HG03280 (cell line): ENCODE measurements around the gene ARL6IP5.

ENCODE experiments used
- ATAC-seq: cut with Tn5 transposase; IDR thresholded peaks from one replicate; pipeline ENCODE4 v1.9.1; 2021; ENCODE audit warnings: mild to moderate bottlenecking, moderate library complexity; ENCODE audit not compliant: unreplicated experiment

ARL6IP5 gene, protein sequence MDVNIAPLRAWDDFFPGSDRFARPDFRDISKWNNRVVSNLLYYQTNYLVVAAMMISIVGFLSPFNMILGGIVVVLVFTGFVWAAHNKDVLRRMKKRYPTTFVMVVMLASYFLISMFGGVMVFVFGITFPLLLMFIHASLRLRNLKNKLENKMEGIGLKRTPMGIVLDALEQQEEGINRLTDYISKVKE

DNA sequence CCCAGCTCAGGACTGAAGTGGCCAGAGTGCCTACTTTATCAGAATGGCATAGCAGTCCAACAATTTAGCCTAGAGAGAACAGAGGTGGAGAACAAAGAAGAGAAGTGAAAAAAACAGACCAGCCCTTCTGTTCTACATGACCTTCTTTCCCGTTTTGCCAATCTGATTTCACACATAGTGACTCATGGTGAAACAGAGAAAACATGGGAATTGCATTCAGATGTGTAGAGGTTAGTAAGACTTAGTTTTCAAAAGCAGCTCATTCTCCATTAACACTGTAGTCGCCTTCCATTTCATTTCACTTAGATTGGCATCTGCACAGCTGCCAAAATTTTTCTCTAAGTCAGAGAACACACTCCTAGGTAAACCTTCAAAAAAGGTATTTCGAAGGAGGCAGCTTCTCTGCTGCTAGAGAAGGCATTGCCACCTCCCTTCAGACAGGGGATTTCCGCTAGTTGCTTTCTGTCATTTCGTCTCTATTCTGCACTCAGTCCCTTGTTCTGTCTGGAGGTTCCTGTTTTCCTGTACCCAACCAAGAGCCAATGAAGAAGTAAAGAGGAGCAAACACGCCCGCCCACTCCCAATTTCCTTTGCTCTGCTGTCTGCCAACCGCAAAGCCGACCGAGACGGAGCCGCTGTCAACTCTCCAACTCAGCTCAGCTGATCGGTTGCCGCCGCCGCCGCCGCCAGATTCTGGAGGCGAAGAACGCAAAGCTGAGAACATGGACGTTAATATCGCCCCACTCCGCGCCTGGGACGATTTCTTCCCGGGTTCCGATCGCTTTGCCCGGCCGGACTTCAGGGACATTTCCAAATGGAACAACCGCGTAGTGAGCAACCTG lies at the start of gene ARL6IP5:
TSS of gene ARL6IP5 (plus strand) at position 612 of the 842 bp plus-strand sequence. CDS start at position 723, 111 bp downstream.
- peak; percentile 56 for ATAC-seq

DNA sequence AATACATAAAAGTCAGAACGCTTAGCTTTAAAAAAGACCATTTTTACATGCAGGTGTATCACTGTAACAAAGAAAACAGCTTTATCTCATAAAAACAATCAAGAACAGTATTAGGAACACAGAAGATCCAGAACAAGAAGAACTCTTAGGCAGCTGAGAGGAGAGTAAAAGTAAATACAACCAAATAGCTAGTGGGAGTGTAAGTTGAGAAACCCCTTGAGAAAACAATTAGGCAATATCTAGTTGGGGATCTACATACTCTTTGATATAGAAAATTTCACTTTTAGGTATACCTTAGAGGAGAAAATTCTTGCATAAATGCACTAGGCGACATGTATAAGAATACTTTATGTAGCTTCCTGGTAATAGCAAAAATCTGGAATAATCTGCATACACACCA lies 40.1 kb upstream of the ARL6IP5 start:
- ATAC-seq: no peak

DNA sequence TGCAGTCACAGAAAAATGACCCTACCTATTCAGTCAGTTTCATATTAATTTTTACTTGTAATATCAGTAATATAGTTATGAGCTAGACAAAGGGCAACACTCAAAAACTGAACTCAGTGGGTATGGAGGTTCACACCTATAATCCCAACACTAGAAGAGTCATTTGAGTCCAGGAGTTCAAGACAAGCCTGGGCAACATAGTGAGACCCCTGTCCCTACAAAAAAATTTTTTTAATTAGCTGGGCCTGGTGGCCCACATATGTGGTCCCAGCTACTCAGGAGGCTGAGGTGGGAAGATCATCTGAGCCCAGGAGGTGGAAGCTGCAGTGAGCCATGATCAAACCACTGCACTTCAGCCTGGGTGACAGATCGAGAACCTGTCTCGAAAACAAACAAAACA lies 35.7 kb upstream of the ARL6IP5 start:
- ATAC-seq: no peak

DNA sequence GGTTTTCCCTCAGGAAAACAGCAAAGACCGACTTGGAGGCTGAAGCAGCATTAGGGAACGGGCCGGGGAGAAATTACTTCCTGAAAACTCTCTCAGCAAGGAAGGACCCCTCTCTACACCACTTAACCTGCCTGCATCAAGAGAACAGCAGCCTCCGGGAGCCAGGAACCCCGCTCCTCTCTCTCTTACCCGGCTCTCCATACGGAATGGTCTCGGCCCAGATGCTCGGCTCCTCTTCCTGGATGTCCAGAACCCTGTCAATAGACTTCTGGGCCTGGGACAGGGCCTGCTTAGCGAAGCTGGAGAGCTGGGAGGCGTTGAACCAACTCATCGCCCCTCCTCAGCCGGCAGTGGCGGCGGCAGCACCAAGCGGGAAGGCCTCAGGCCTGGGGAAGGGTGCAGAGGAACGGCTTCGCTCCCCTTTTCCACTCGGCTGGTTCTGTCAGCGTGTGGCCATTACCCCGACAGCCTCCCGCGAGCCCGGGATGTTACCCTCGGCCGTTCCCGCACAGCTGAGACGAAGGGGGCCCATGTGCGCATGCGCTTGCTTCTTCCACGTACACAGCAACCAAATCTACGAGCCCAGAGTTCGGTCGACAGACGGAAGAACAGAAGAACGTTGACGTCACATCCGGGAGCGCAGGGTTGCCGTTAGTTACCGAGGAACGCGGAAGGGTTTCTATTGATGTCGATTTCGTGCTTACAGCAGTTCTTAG lies 32.8 kb upstream of the ARL6IP5 start, which contains the start of gene TMF1:
TSS of gene TMF1 (minus strand) at position 578 of the 716 bp plus-strand sequence. CDS start at position 331, 247 bp downstream.
- ATAC-seq: peak; percentile 93

DNA sequence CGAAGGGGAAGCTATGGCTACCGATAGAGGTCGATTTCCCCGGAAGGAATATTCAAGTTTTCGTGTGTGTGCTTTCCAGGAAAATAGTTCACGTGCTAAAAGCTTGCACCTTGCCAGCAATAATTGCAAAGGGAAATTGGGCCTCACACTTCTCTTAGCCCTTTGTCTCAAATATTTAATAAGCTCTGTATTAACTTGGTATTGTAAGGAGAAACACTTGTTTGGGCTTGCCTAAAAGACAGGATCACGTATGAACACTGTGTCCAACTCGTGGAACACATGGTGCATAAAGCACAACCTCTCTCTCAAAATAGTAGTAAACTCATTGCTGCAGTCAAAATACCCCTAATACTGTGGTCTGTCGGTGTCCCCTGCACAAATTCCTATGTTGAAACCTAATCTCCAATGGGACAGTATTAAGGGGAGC lies 32.3 kb upstream of the ARL6IP5 start:
- peak; percentile 2 for ATAC-seq

DNA sequence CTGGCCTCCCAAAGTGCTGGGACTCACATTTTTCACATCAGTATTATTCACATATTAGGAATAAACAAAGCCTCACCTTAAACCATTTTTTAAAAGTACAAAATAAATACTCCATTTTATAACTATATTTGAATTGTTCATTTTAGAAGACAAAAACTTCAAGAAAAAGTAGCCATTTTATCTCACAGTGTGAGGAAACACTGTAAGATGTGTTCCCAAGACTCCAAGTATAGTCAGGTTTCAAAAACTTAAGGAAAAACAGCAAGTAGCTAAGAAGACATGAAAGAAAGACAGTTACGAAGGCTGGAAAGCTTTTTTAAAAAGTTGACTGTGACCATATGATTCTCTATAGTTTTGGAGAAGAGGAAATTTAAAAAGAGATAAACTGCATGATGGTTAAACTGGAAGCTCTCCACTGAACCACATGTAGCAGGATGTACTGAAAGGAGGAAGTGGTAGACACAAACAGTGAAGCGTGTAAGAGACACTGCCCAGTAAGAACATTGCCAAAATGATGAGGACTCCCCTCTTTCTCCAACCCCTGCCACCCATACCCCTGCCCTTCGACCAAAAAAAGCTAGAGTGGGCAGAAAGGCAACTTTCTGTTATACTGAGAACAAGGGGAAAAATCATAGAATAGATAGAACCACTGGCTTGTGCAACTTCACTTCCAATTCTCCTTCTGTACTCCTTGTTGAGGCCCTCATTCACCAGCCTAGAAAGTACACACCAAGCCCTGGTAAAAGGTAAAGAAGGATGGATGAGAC lies 26.4 kb upstream of the ARL6IP5 start:
- peak; percentile 88 for ATAC-seq

DNA sequence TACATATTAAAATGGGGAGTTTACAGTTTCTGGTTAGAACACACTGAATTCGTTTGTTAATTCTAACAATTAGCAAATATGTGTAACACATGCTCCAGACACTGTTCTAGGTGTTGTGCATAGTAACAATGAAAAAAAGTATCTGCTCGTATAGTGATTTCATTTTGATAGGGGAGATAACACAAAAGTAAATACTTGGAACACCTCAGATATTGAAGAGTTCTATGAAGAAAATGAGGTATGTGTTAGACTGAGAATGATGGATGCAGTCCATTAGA lies 25.9 kb upstream of the ARL6IP5 start:
- ATAC-seq: no peak

DNA sequence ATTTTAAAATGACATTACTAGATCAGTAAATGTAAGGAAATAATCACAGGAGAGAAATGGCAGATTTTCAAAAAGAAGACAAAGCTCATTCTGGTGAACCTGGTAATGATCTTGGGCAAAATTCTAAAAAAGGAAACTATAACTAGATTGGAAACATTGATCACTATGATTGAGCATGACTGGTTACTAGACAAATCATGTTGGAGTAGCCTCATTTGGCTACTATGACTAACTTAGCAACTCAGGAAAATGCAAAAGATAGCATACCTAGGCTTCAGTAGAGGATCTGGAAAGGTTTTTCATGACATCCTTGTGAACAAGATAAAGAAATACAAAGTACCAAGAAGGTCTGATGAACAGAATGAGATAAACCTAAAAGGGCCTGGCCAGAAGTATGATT lies 25.0 kb upstream of the ARL6IP5 start:
- ATAC-seq: no peak

DNA sequence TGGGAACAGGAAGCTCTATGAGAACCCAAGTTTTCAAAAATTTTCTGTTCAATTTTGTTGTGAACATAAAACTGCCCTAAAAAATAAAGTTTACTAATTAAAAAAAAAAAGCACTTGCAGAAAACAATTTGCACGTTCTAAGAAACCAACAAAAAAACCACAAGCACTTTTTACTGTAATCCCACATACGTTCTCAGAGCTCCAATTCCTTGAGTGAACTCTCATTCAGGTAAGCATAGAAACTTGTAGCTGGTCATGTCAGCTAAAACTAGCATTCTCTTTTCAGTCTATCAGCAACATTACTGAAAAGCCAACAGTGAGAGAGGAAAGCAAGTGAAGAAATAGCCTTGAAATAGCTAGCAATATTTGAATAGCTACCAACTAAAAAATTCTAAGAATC lies 21.1 kb upstream of the ARL6IP5 start:
- no peak for ATAC-seq

DNA sequence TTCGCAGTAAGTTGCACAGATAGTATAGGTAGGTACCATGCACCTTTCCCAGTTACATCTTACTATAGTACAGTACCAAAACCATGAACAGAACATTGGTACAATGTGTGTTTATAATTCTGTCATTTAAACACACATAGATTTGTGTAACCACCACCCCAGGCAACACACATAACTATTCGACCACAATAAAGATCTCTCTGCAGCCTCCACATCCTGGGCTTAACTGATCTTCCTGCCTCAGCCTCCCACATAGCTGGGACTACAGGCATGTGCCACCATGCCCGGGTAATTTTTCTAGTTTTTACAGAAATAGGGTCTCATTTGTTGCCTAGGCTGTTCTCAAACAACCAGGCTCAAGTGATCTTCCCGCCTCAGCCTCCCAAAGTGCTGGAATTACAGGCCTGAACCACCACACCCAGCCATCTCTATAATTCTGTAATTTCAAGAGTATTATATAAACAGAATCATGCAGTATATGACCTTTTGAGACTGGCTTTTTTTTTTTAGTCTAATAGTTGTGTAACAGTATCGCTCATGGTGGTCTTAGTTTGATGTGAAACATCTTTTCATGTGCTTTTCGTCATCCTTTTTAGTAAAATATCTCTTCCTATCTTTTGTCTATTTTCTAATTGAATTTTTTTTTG lies 19.3 kb upstream of the ARL6IP5 start:
- ATAC-seq: no peak

DNA sequence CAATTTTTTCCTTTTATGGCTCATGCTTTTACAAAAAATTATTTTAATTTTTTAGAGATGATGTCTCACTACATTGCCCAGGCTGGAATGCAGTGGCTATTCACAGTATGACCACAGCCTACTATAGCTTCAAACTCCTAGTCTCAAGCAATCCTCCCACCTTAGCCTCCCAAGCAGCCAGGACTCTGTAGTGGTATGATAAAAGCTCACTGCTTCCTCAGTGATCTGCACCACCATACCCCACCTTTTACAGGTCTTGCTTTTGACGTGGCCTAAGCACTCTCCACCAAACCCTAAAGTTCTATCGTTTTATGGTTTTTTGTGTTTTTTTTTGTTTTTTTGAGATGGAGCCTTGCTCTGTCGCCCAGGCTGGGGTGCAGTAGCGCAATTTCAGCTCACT lies 18.6 kb upstream of the ARL6IP5 start:
- no peak for ATAC-seq

DNA sequence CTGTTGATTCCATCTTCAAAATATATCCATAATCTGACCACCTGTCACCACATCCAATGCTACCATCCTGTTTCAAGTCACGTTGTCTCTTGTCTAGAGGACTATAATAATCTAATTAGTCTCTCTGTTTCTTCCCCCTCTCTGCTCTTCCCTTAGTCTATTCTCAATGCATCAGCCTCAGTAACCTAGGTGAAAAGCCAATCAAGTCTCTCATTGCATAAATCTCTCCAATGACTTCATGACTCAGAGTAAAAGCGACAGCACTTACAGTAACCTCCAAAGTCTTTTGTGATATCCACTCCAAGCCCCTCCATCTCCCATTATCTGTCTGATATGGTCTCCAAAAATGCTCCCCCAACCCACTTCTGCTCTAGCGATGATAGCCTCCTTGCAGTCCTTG lies 11.8 kb upstream of the ARL6IP5 start:
- no peak for ATAC-seq

DNA sequence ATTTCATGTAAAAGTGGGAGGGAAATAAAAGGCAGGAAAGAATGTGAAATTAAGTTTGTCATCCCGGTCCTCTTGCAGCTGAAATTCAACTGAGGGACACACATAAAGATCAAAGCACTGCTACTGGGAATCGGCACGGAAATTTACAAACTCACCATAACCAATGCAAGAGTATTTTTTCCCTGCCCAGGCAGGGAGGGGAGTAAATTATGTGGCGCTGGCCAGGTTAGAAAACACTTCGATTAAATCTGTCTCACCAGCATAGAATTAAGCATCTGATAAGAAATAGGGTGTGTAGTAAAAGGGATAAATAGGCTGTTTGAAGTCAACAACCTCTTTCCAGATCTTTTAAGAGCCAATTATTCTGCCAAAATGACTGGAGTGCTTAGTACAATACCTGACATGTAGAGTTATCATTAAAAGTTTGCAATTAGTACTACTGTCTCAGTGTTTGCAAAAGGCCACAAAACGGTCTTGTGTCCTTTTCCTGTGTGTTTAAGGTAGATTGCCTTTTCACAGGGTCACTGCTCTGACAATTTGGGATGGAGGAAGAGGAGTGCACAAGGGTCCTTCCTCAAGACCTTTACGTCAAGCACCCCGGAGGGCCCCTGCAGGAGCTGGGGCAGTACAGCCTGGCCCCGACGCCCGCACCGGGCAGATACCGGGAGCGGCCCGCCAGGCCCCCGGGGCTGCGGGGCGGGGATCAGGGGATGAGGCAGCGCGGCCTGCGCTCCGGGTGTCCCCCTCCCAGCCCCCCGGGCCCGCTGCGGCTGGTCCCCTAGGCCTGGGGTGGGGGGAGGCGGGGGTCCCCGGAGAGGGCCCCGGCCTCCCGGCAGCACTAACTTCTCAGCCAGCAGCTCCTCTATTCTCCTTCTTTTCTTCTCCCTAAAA lies 5.2 kb upstream of the ARL6IP5 start:
- peak; percentile 25 for ATAC-seq

DNA sequence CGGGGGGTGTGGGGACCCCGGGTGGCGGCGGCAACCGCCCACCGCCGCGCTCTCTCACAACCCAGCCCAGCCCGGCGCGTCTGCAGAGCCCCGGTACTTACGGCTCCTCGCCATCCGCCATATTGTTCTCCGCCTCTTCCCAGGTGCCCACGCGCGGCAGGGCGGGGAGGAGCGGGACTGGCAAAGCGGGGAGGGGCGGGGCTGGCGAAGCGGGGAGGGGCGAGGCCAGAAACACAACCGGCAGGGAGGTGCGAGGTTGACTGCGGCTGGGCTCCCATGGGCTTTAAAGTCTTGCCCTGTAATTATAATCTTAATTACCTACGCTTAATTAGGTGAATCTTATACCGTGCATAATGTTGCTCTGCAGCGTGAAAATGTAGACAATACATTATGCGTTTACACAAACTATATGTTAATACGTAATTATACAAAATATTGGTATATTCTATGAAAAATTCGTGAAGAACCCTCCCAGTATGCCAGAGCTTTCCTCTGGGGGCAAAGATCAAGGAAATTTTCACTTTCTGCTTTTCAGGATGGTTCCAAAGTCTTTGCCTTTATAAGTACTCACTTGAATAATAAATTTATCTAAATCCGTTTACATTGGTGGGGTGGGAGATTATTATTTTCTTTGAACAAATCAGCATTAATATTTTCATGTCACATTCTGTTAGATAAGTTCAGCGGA lies 4.4 kb upstream of the ARL6IP5 start, which contains the start of gene UBA3:
TSS of gene UBA3 (minus strand) at position 133 of the 688 bp plus-strand sequence. CDS start at position 121, 12 bp downstream.
- ATAC-seq: peak; percentile 53

DNA sequence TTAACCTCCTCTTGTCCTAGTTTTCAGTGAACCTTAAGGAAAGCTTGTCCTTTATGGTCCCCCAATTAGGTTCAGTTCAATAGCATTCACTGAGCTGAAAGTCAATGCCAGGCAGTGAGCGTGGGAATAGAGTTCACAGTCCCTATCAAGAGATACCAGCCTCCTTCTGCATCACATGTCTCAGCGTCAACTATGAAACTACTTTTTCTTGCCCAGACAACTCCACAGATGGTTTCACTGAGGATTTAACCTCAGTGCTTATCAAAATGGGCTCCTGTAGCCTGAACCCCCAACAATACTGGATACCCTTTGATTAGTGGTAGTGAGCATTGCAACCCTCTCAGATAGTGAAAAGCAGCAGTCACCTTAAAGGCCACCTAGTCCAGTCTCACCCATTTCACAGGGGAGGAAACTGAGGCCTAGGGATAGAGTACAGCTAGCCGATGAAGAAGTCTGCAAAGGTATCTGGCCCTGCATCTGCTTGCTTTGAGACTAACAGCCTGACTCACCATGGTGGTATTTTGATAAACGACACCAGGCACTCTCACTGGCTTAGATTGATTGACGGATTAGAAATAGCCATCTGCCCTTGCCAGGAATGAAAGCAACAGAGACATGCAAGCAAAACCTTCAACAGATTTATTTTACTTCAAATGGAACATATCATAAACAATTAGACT lies 3.0 kb upstream of the ARL6IP5 start:
- no peak for ATAC-seq

DNA sequence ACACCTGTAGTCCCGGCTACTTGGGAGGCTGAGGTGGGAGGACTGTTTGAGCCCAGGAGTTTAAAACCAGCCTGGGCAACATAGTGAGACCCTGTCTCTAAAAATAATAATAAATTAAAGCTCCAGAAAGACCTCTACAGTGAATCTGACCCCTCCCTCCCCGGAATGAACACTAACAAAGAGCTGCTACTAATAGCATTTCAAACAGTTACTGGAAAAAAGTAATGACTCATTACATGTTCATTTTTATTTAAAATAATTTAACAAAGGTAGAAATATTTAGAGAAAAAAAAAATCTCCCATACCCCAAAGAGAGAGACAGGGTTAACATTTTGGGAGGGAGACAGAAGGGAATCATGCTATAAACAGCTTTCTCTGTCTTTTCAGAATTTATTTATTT lies 2.4 kb upstream of the ARL6IP5 start:
- no peak for ATAC-seq

DNA sequence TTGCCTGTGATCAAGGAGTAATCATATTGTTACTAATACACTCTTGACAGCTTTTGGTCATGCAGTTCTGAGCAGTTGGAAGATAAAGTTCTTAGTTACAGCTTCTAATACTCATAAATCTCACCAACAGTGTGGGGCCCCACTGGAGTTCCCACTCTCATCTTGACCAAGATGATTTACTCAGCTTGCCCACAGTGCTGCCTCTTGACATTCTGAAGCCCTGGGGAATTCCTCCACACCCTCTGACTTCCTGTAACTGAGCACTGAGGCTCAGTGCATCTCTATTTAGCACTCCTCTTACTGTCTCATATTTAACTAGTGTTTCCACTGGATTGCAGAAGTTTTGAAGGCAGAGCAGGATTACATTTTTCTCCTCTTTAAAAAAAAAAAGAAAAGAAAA lies 1.9 kb upstream of the ARL6IP5 start:
- peak; percentile 43 for ATAC-seq

DNA sequence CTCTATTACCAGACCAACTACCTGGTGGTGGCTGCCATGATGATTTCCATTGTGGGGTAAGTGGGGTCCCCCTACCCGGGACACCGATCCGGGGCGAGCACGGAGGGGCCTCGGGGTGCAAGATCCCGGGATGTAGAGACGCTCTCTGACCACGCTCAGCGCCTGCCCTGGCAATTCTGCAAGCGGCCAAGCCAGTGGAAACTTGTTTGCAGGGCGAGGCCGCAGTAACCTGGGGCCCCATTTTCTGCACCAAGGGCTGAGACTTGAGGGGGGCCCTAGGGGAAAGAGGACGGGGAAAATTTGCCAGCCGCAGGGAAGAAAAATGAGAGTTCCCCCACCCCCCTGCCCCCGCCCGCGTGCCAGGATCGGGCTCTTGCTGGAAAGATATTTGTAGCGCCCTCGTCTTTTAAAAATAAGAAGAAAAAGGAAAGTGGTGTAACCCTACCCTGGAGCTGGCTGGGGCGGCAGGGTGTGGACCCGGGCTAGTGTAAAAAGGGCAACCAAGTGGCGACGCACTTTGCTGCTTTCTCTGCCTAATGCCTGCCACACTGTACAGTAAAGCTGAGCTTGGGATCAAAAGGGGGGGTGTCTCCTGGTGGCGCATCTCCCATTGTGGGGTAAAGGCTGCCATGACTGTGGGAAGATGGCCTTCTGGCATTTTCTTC lies 563 bp downstream of the ARL6IP5 start:
- ATAC-seq: no peak
